NCI-H524 treated with DMSO at 0.1 percent for 48 hours (cell line): ENCODE data around the gene KNCN.

Source experiments
- DNase-seq: peaks from one replicate; lab custom pipeline; 2025; lab: John Stamatoyannopoulos, UW

Gene KNCN

GRCh38 chr1:46551597-46552095, at the start of gene KNCN:
KNCN (minus strand) TSS chr1:46551647; CDS start chr1:46551215, 432 bp downstream.
- no peak for DNase-seq

GRCh38 chr1:46599059-46599970, 47.9 kb upstream of the KNCN start:
- DNase-seq, result no peak

GRCh38 chr1:46596846-46597245, 45.4 kb upstream of the KNCN start:
- DNase-seq, result no peak

GRCh38 chr1:46596036-46596435, 44.6 kb upstream of the KNCN start:
- no peak for DNase-seq

GRCh38 chr1:46595127-46595526, 43.7 kb upstream of the KNCN start:
- DNase-seq, result no peak

- no peak for DNase-seq
Measured at GRCh38 chr1:46594063-46594462, 42.6 kb upstream of the KNCN start.

- no peak for DNase-seq
Measured at GRCh38 chr1:46592823-46593222, 41.4 kb upstream of the KNCN start.

- no peak for DNase-seq
Measured at GRCh38 chr1:46589529-46589928, 38.1 kb upstream of the KNCN start.

- DNase-seq, result no peak
Measured at GRCh38 chr1:46587069-46587468, 35.6 kb upstream of the KNCN start.

GRCh38 chr1:46585312-46585938, 34.0 kb upstream of the KNCN start:
- DNase-seq, result no peak

- no peak for DNase-seq
Measured at GRCh38 chr1:46583494-46583893, 32.0 kb upstream of the KNCN start.

GRCh38 chr1:46582972-46583371, 31.5 kb upstream of the KNCN start:
- no peak for DNase-seq

GRCh38 chr1:46581681-46582455, 30.4 kb upstream of the KNCN start:
- no peak for DNase-seq

GRCh38 chr1:46580140-46580903, 28.9 kb upstream of the KNCN start:
- DNase-seq, result no peak

- no peak for DNase-seq
Measured at GRCh38 chr1:46577671-46578070, 26.2 kb upstream of the KNCN start.

GRCh38 chr1:46576596-46576995, 25.1 kb upstream of the KNCN start:
- DNase-seq, result no peak

- DNase-seq, result no peak
Measured at GRCh38 chr1:46575778-46576177, 24.3 kb upstream of the KNCN start.

- no peak for DNase-seq
Measured at GRCh38 chr1:46575300-46575699, 23.9 kb upstream of the KNCN start.

- no peak for DNase-seq
Measured at GRCh38 chr1:46571691-46572225, 20.3 kb upstream of the KNCN start.

- no peak for DNase-seq
Measured at GRCh38 chr1:46569884-46570725, 18.7 kb upstream of the KNCN start.
